ENCODE data around the gene CHURC1.

DNA sequence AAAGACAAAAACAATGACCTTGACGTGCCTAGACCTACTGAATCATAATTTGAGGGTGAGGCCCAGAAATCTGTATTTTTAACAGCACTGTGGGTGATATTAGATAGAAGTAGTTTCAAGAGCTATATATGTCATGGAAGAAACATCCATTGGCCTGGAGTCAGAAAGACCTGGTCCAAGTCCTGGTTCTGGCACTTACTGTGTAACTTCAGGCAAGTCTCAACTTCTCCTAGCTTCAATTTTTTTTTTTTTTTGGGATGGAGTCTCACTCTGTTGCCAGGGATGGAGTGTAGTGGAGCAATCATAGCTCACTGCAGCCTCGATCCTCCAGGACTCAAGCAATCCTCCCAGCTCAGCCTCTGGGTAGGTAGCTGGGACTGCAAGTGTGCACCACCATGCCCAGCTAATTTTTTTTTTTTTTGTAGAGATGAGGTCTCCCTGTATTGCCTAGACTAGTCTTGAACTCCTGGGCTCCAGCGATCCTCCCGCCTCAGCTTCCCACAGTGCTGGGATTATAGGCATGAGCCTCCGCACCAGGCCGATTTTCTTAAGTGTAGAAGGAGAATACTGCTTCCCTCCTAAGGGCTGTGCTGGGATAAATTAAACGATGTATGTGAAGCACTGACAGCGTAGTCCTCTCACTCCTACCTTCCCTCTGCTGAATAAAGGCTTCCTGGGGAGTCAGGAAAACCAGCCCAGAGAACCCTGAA lies 42.6 kb downstream of the CHURC1 start:
- no peak for TF ChIP-seq RAD21 (IDR thresholded peaks at IDR 0.05; ENCODE audit: low read length)
- TF ChIP-seq CHD2 (IDR thresholded peaks at IDR 0.05; ENCODE audit: low read length, partially characterized antibody), result no peak
- TF ChIP-seq SMC3 (IDR thresholded peaks at IDR 0.05; ENCODE audit: low read depth, low read length), result no peak
- no peak for TF ChIP-seq RFX5 (IDR thresholded peaks at IDR 0.05; ENCODE audit: low read length)
- no peak for TF ChIP-seq POLR2AphosphoS5 (IDR thresholded peaks at IDR 0.05; ENCODE audit: low read depth, low read length)

Data from SK-N-SH (cell line).